Measurements from ENCODE around the gene RPL35.

RPL35 gene

GRCh38 chr9:124884376-124884775 is 22.6 kb upstream of the RPL35 start:
- TF ChIP-seq YY1 (IDR thresholded peaks at IDR 0.05; ENCODE audit: insufficient read depth, insufficient read length) (no peak), ZNF274 (IDR thresholded peaks at IDR 0.05; ENCODE audit: low read depth, low read length) (no peak), SUZ12 (IDR thresholded peaks at IDR 0.05; ENCODE audit: extremely low read depth, insufficient read depth, insufficient read length) (no peak)
- Histone ChIP-seq H3K9me3 (ENCODE audit: insufficient read depth, low read length) (no peaks in the 10 kb centered on the region), H3K9ac (ENCODE audit: insufficient read length, low read depth) (no peak overlapping the region), H3K36me3 (ENCODE audit: insufficient read depth, insufficient read length, low read length) (peaks cover 29% of the 10 kb centered on the region), H3K27me3 (ENCODE audit: insufficient read depth, insufficient read length) (no peaks in the 10 kb centered on the region), H3K4me3 (ENCODE audit: insufficient read length, low read depth) (no peak overlapping the region), H3K4me1 (ENCODE audit: insufficient read depth, insufficient read length) (peaks cover 17% of the 10 kb centered on the region)
- DNase-seq (ENCODE audit: low read depth, low spot score), result no peak

GRCh38 chr9:124882231-124882630 is 20.5 kb upstream of the RPL35 start:
- Histone ChIP-seq H3K27me3 (ENCODE audit: insufficient read depth, insufficient read length) (no peaks in the 10 kb centered on the region), H3K9me3 (ENCODE audit: insufficient read depth, low read length) (no peaks in the 10 kb centered on the region), H3K4me1 (ENCODE audit: insufficient read depth, insufficient read length) (peaks cover 19% of the 10 kb centered on the region), H3K9ac (ENCODE audit: insufficient read length, low read depth) (peak overlapping the region; percentile 1), H3K4me3 (ENCODE audit: insufficient read length, low read depth) (no peak overlapping the region), H3K36me3 (ENCODE audit: insufficient read depth, insufficient read length, low read length) (peaks cover 31% of the 10 kb centered on the region)
- TF ChIP-seq YY1 (IDR thresholded peaks at IDR 0.05; ENCODE audit: insufficient read depth, insufficient read length) (no peak), SUZ12 (IDR thresholded peaks at IDR 0.05; ENCODE audit: extremely low read depth, insufficient read depth, insufficient read length) (no peak), ZNF274 (IDR thresholded peaks at IDR 0.05; ENCODE audit: low read depth, low read length) (no peak)
- DNase-seq (ENCODE audit: low read depth, low spot score), result no peak

- peaks cover 16% of the 10 kb centered on the region for H3K4me1 ChIP-seq (ENCODE audit: insufficient read depth, insufficient read length)
- no peak for DNase-seq (ENCODE audit: low read depth, low spot score)
- H3K27me3 ChIP-seq (ENCODE audit: insufficient read depth, insufficient read length), result no peaks in the 10 kb centered on the region
- H3K36me3 ChIP-seq (ENCODE audit: insufficient read depth, insufficient read length, low read length), result peaks cover 40% of the 10 kb centered on the region
- H3K4me3 ChIP-seq (ENCODE audit: insufficient read length, low read depth), result no peak overlapping the region
- no peaks in the 10 kb centered on the region for H3K9me3 ChIP-seq (ENCODE audit: insufficient read depth, low read length)
- H3K9ac ChIP-seq (ENCODE audit: insufficient read length, low read depth), result no peak overlapping the region
- TF ChIP-seq YY1 (IDR thresholded peaks at IDR 0.05; ENCODE audit: insufficient read depth, insufficient read length) (no peak), SUZ12 (IDR thresholded peaks at IDR 0.05; ENCODE audit: extremely low read depth, insufficient read depth, insufficient read length) (no peak), ZNF274 (IDR thresholded peaks at IDR 0.05; ENCODE audit: low read depth, low read length) (no peak)
Observed at GRCh38 chr9:124881138-124881743, 19.5 kb upstream of the RPL35 start.

GRCh38 chr9:124880501-124880900 is 18.7 kb upstream of the RPL35 start:
- no peaks in the 10 kb centered on the region for H3K27me3 ChIP-seq (ENCODE audit: insufficient read depth, insufficient read length)
- H3K9me3 ChIP-seq (ENCODE audit: insufficient read depth, low read length), result no peaks in the 10 kb centered on the region
- H3K4me3 ChIP-seq (ENCODE audit: insufficient read length, low read depth), result no peak overlapping the region
- peak; percentile 87 for DNase-seq (ENCODE audit: low read depth, low spot score)
- peaks cover 19% of the 10 kb centered on the region for H3K4me1 ChIP-seq (ENCODE audit: insufficient read depth, insufficient read length)
- TF ChIP-seq SUZ12 (IDR thresholded peaks at IDR 0.05; ENCODE audit: extremely low read depth, insufficient read depth, insufficient read length) (no peak), ZNF274 (IDR thresholded peaks at IDR 0.05; ENCODE audit: low read depth, low read length) (no peak), YY1 (IDR thresholded peaks at IDR 0.05; ENCODE audit: insufficient read depth, insufficient read length) (no peak)
- H3K36me3 ChIP-seq (ENCODE audit: insufficient read depth, insufficient read length, low read length), result peaks cover 46% of the 10 kb centered on the region
- H3K9ac ChIP-seq (ENCODE audit: insufficient read length, low read depth), result no peak overlapping the region

- H3K36me3 ChIP-seq (ENCODE audit: insufficient read depth, insufficient read length, low read length), result peaks cover 57% of the 10 kb centered on the region
- TF ChIP-seq SUZ12 (IDR thresholded peaks at IDR 0.05; ENCODE audit: extremely low read depth, insufficient read depth, insufficient read length) (no peak), YY1 (IDR thresholded peaks at IDR 0.05; ENCODE audit: insufficient read depth, insufficient read length) (no peak), ZNF274 (IDR thresholded peaks at IDR 0.05; ENCODE audit: low read depth, low read length) (no peak)
- no peaks in the 10 kb centered on the region for H3K27me3 ChIP-seq (ENCODE audit: insufficient read depth, insufficient read length)
- no peak overlapping the region for H3K4me3 ChIP-seq (ENCODE audit: insufficient read length, low read depth)
- no peak overlapping the region for H3K9ac ChIP-seq (ENCODE audit: insufficient read length, low read depth)
- no peaks in the 10 kb centered on the region for H3K9me3 ChIP-seq (ENCODE audit: insufficient read depth, low read length)
- DNase-seq (ENCODE audit: low read depth, low spot score), result no peak
- H3K4me1 ChIP-seq (ENCODE audit: insufficient read depth, insufficient read length), result peaks cover 18% of the 10 kb centered on the region
Observed at GRCh38 chr9:124879226-124879625, 17.5 kb upstream of the RPL35 start.

GRCh38 chr9:124878518-124878917 is 16.8 kb upstream of the RPL35 start:
- TF ChIP-seq SUZ12 (IDR thresholded peaks at IDR 0.05; ENCODE audit: extremely low read depth, insufficient read depth, insufficient read length), result no peak
- TF ChIP-seq ZNF274 (IDR thresholded peaks at IDR 0.05; ENCODE audit: low read depth, low read length), result no peak
- no peak for TF ChIP-seq YY1 (IDR thresholded peaks at IDR 0.05; ENCODE audit: insufficient read depth, insufficient read length)
- H3K9ac ChIP-seq (ENCODE audit: insufficient read length, low read depth), result no peak overlapping the region
- no peaks in the 10 kb centered on the region for H3K27me3 ChIP-seq (ENCODE audit: insufficient read depth, insufficient read length)
- DNase-seq (ENCODE audit: low read depth, low spot score), result no peak
- peaks cover 20% of the 10 kb centered on the region for H3K4me1 ChIP-seq (ENCODE audit: insufficient read depth, insufficient read length)
- no peak overlapping the region for H3K4me3 ChIP-seq (ENCODE audit: insufficient read length, low read depth)
- peaks cover 64% of the 10 kb centered on the region for H3K36me3 ChIP-seq (ENCODE audit: insufficient read depth, insufficient read length, low read length)
- no peaks in the 10 kb centered on the region for H3K9me3 ChIP-seq (ENCODE audit: insufficient read depth, low read length)

GRCh38 chr9:124878021-124878420 is 16.3 kb upstream of the RPL35 start:
- Histone ChIP-seq H3K4me3 (ENCODE audit: insufficient read length, low read depth) (no peak overlapping the region), H3K4me1 (ENCODE audit: insufficient read depth, insufficient read length) (peaks cover 24% of the 10 kb centered on the region), H3K9me3 (ENCODE audit: insufficient read depth, low read length) (no peaks in the 10 kb centered on the region), H3K9ac (ENCODE audit: insufficient read length, low read depth) (no peak overlapping the region), H3K27me3 (ENCODE audit: insufficient read depth, insufficient read length) (no peaks in the 10 kb centered on the region), H3K36me3 (ENCODE audit: insufficient read depth, insufficient read length, low read length) (peaks cover 69% of the 10 kb centered on the region)
- TF ChIP-seq ZNF274 (IDR thresholded peaks at IDR 0.05; ENCODE audit: low read depth, low read length) (no peak), YY1 (IDR thresholded peaks at IDR 0.05; ENCODE audit: insufficient read depth, insufficient read length) (no peak), SUZ12 (IDR thresholded peaks at IDR 0.05; ENCODE audit: extremely low read depth, insufficient read depth, insufficient read length) (no peak)
- DNase-seq (ENCODE audit: low read depth, low spot score), result no peak
